Measurements from ENCODE around the gene EIF2S1. TPM values are rescaled to one million over a fixed set of nuclear protein-coding genes. Genes with fewer than 3 reads are reported as not detected.

EIF2S1 gene
- polyA plus RNA-seq, 2 of the 4 experiments (the other 2 are of a cell fraction) = 385 to 393 TPM

- H3K4me3 ChIP-seq = no peak overlapping the region
- WGBS (ENCODE audit: missing lambda C conversion rate) = 85% methylated on average over 11 of the region's 11 CpGs
- no peak for FAIRE-seq
- H3K9me3 ChIP-seq = no peaks in the 10 kb centered on the region
- peaks cover 12% of the 10 kb centered on the region for H3K4me1 ChIP-seq
- TF ChIP-seq CEBPB (IDR thresholded peaks at IDR 0.05) (no peak), TP53 (CRISPR knock-in tag; IDR thresholded peaks at IDR 0.05) (no peak), BHLHE40 (IDR thresholded peaks at IDR 0.05; ENCODE audit: low read depth, low read length) (no peak), ZC3H11A (IDR thresholded peaks at IDR 0.05) (no peak), CTCF (IDR thresholded peaks at IDR 0.05) (no peak), ATOH8 (CRISPR knock-in tag; IDR thresholded peaks at IDR 0.05; ENCODE audit: low read depth) (no peak), RAD21 (conservative IDR thresholded peaks at IDR 0.05 in 1 of 2, IDR thresholded peaks at IDR 0.05 in 1 of 2) (no peak), EHMT2 (IDR thresholded peaks at IDR 0.05; ENCODE audit: low read depth) (no peak), JUN (IDR thresholded peaks at IDR 0.05) (no peak), RFX5 (IDR thresholded peaks at IDR 0.05) (no peak), PBX3 (IDR thresholded peaks at IDR 0.05) (no peak), FOSB (CRISPR knock-in tag; IDR thresholded peaks at IDR 0.05) (no peak), POLR2A (IDR thresholded peaks at IDR 0.05; ENCODE audit: low read length) (no peak), RCOR1 (IDR thresholded peaks at IDR 0.05; ENCODE audit: low read depth, low read length) (no peak)
- CTCF ChIA-PET = interaction anchor here (1.3 to 21.5 kb wide), 6 partner anchors 11 to 245 kb away, joined by 3 to 517 read pairs (median 8); no protein-coding TSS in a partner anchor
- no peak for DNase-seq (ENCODE audit: low read depth in 1 of 2, low spot score in 1 of 2)
- H3K27ac ChIP-seq = no peak overlapping the region
- ATAC-seq = no peak
- POLR2A ChIA-PET = no interaction called here
- no peak overlapping the region for H3K4me2 ChIP-seq
These were observed 61.5 kb downstream of the EIF2S1 start for GRCh38 chr14:67421356-67422224.

GRCh38 chr14:67423424-67423823 lies 63.3 kb downstream of the EIF2S1 start:
- no peak overlapping the region for H3K4me3 ChIP-seq
- FAIRE-seq = no peak
- peaks cover 14% of the 10 kb centered on the region for H3K4me1 ChIP-seq
- DNase-seq (ENCODE audit: low read depth in 1 of 2, low spot score in 1 of 2) = no peak
- ChIA-PET CTCF (interaction anchor here (0.6 to 21.5 kb wide), 4 partner anchors 11 to 289 kb away, joined by 3 to 517 read pairs (median 4); partner anchors contain the start of gene PLEK2), POLR2A (no interaction called here)
- H3K9me3 ChIP-seq = no peaks in the 10 kb centered on the region
- TF ChIP-seq KDM1A (IDR thresholded peaks at IDR 0.05; ENCODE audit: low read depth) (no peak), GATA3 (IDR thresholded peaks at IDR 0.05; ENCODE audit: borderline replicate concordance) (no peak), CHD4 (IDR thresholded peaks at IDR 0.05; ENCODE audit: borderline replicate concordance) (no peak), ZSCAN20 (CRISPR knock-in tag; IDR thresholded peaks at IDR 0.05) (no peak), MAFK (IDR thresholded peaks at IDR 0.05; ENCODE audit: partially characterized antibody) (no peak), PHF8 (IDR thresholded peaks at IDR 0.05; ENCODE audit: borderline replicate concordance, low read depth) (no peak), NR3C1 (IDR thresholded peaks at IDR 0.05) (no peak), KDM5A (IDR thresholded peaks at IDR 0.05) (no peak), ZNF302 (CRISPR knock-in tag; IDR thresholded peaks at IDR 0.05) (no peak), EHF (CRISPR knock-in tag; IDR thresholded peaks at IDR 0.05) (no peak), RNF2 (IDR thresholded peaks at IDR 0.05; ENCODE audit: borderline replicate concordance, low read depth) (no peak), POLR2AphosphoS2 (conservative IDR thresholded peaks at IDR 0.05; ENCODE audit: low read length) (no peak), FOSL2 (IDR thresholded peaks at IDR 0.05) (no peak), FOSL2 (CRISPR knock-in tag; IDR thresholded peaks at IDR 0.05) (no peak)
- no peak for ATAC-seq
- WGBS (ENCODE audit: missing lambda C conversion rate) = 78% methylated on average over 2 of the region's 2 CpGs
- H3K27ac ChIP-seq = no peak overlapping the region
- no peak overlapping the region for H3K4me2 ChIP-seq

Data from A549 (cell line).